H1 (cell line): Measurements from ENCODE around the gene TMEM163. TPM values are rescaled to one million over a fixed set of nuclear protein-coding genes. Genes with fewer than 3 reads are reported as not detected.

Experiments used
- CTCF ChIA-PET: fragments of 300-600 bp; sonication (Branson Sonifier 250); formaldehyde crosslinking; loops from one replicate; lab custom pipeline; 2021; ENCODE audit not compliant: partially characterized antibody; lab: Charles Lee
- POLR2A ChIA-PET: fragments of 300-600 bp; sonication (Branson Sonifier 250); formaldehyde crosslinking; loops from one replicate; lab custom pipeline; 2021; ENCODE audit warnings: inconsistent platforms; ENCODE audit not compliant: partially characterized antibody; lab: Charles Lee
- DNase-seq, 2 experiments: peaks; one replicate each; pipeline versions ENCODE4 v3.0.0 to v3.0.0-alpha.2; 2010 to 2022; ENCODE audit warnings: low spot score in 2 of 2, low read depth in 1 of 2, mixed read lengths in 1 of 2
- FAIRE-seq: peaks from 2 replicates; lab custom pipeline; 2011; peaks lifted over from hg19 to GRCh38; lab: Jason Lieb, UNC
- H2AFZ ChIP-seq: 2 replicates; pipeline ENCODE4 v1.8.1; 2012; ENCODE audit warnings: low read length, inconsistent platforms
- H2AK5ac ChIP-seq: 2 replicates; pipeline ENCODE4 v1.6.1; 2013; ENCODE audit warnings: low read depth, low read length
- H2BK120ac ChIP-seq: replicated peaks from 2 replicates; pipeline ENCODE3; 2013; ENCODE audit warnings: low read depth, low read length, inconsistent platforms
- H2BK12ac ChIP-seq: 2 replicates; pipeline ENCODE4 v1.6.1; 2013; ENCODE audit warnings: low read depth, low read length
- H2BK15ac ChIP-seq: 2 replicates; pipeline ENCODE4 v1.6.1; 2013; ENCODE audit warnings: low read length
- H2BK20ac ChIP-seq: 2 replicates; pipeline ENCODE4 v1.6.1; 2013; ENCODE audit warnings: low read length
- H2BK5ac ChIP-seq: 2 replicates; pipeline ENCODE4 v1.6.1; 2013; ENCODE audit warnings: low read depth, low read length
- H3K14ac ChIP-seq: 2 replicates; pipeline ENCODE4 v1.6.1; 2013; ENCODE audit warnings: inconsistent platforms; ENCODE audit not compliant: insufficient read length
- H3K18ac ChIP-seq: 2 replicates; pipeline ENCODE4 v1.6.1; 2013; ENCODE audit warnings: low read length; ENCODE audit errors: extremely low read depth
- H3K23ac ChIP-seq: 2 replicates; pipeline ENCODE4 v1.6.1; 2013; ENCODE audit warnings: inconsistent platforms; ENCODE audit not compliant: insufficient read length
- H3K23me2 ChIP-seq: 2 replicates; pipeline ENCODE4 v1.6.1; 2013; ENCODE audit warnings: low read depth, low read length
- H3K27ac ChIP-seq: 2 replicates; pipeline ENCODE4 v1.6.1; 2011; ENCODE audit warnings: low read depth, low read length, inconsistent platforms
- H3K27me3 ChIP-seq, 4 experiments: replicated peaks in 1 of 4; 1 replicate in 1 of 4; 2 replicates in 3 of 4; pipeline versions ENCODE4 v1.6.1 to v1.8.1; 2011 to 2013; ENCODE audit warnings: low read length in 3 of 4, mild to moderate bottlenecking in 3 of 4, inconsistent platforms in 2 of 4, mixed read lengths in 2 of 4, moderate library complexity in 1 of 4; ENCODE audit not compliant: control insufficient read depth in 3 of 4, insufficient read depth in 3 of 4; ENCODE audit errors: extremely low read depth in 1 of 4
- H3K36me3 ChIP-seq, 4 experiments: 2 replicates each; pipeline versions ENCODE4 v1.6.1 to v1.8.1; 2011 to 2013; ENCODE audit warnings: mild to moderate bottlenecking in 4 of 4, low read length in 3 of 4, moderate library complexity in 2 of 4, control low read depth in 1 of 4, inconsistent platforms in 1 of 4; ENCODE audit not compliant: insufficient read depth in 4 of 4, control insufficient read depth in 2 of 4
- H3K4ac ChIP-seq: replicated peaks from 2 replicates; pipeline ENCODE3; 2013; ENCODE audit warnings: low read length, low read depth, mixed read lengths, inconsistent platforms; ENCODE audit not compliant: insufficient read length
- H3K4me1 ChIP-seq, 4 experiments: replicated peaks in 1 of 4; 1 replicate in 1 of 4; 2 replicates in 3 of 4; pipeline versions ENCODE4 v1.6.1 to v1.8.1; 2011 to 2013; ENCODE audit warnings: low read length in 3 of 4, inconsistent platforms in 2 of 4, mixed read lengths in 1 of 4; ENCODE audit not compliant: insufficient read depth in 4 of 4, control insufficient read depth in 3 of 4
- H3K4me2 ChIP-seq, 2 experiments: 2 replicates each; pipeline versions ENCODE4 v1.6.1 to v1.8.1; 2011 to 2013; ENCODE audit warnings: low read depth in 2 of 2, low read length in 2 of 2, control low read depth in 1 of 2, inconsistent platforms in 1 of 2, mild to moderate bottlenecking in 1 of 2; ENCODE audit not compliant: insufficient read depth in 1 of 2
- H3K4me3 ChIP-seq, 4 experiments: fragments of 200-600, 300-600 bp in 1 of 4; sonication (generic), shearing (Covaris generic), sonication (Bioruptor Twin) in 1 of 4; 2 replicates each; pipeline versions ENCODE4 v1.5.1 to v1.8.1; 2011 to 2016; ENCODE audit warnings: low read length in 4 of 4, low read depth in 3 of 4, control low read depth in 2 of 4, inconsistent platforms in 2 of 4, mild to moderate bottlenecking in 2 of 4, mixed read lengths in 1 of 4, moderate library complexity in 1 of 4; ENCODE audit not compliant: insufficient read depth in 2 of 4; ENCODE audit errors: extremely low read depth in 1 of 4
- H3K56ac ChIP-seq: replicated peaks from 2 replicates; pipeline ENCODE3; 2013; ENCODE audit warnings: low read depth, mild to moderate bottlenecking, mixed read lengths, low read length, inconsistent platforms; ENCODE audit not compliant: insufficient read length
- H3K79me1 ChIP-seq: 2 replicates; pipeline ENCODE4 v1.6.1; 2013; ENCODE audit warnings: low read depth, low read length, control low read depth
- H3K79me2 ChIP-seq, 2 experiments: 2 replicates each; pipeline versions ENCODE4 v1.6.1 to v1.8.1; 2012 to 2013; ENCODE audit warnings: low read length in 2 of 2, mild to moderate bottlenecking in 2 of 2, inconsistent platforms in 1 of 2; ENCODE audit not compliant: insufficient read depth in 2 of 2, control insufficient read depth in 1 of 2
- H3K9ac ChIP-seq, 4 experiments: replicated peaks in 1 of 4; 1 replicate in 1 of 4; 2 replicates in 3 of 4; pipeline versions ENCODE4 v1.6.1 to v1.8.1; 2011 to 2013; ENCODE audit warnings: low read depth in 3 of 4, low read length in 3 of 4, control low read depth in 2 of 4, mild to moderate bottlenecking in 2 of 4, moderate library complexity in 2 of 4, inconsistent platforms in 1 of 4; ENCODE audit errors: extremely low read depth in 1 of 4
- H3K9me3 ChIP-seq, 2 experiments: 2 replicates each; pipeline versions ENCODE4 v1.6.1 to v1.8.1; 2012 to 2013; ENCODE audit warnings: mild to moderate bottlenecking in 2 of 2, moderate library complexity in 2 of 2, control low read depth in 1 of 2, inconsistent platforms in 1 of 2, low read depth in 1 of 2, low read length in 1 of 2, mixed read lengths in 1 of 2; ENCODE audit not compliant: insufficient read depth in 2 of 2
- H4K20me1 ChIP-seq, 2 experiments: replicated peaks in 1 of 2; 2 replicates each; pipeline versions ENCODE3 to v1.8.1; 2011 to 2013; ENCODE audit warnings: inconsistent platforms in 2 of 2, low read length in 2 of 2, mild to moderate bottlenecking in 1 of 2; ENCODE audit not compliant: insufficient read depth in 2 of 2, control insufficient read depth in 1 of 2
- H4K5ac ChIP-seq: 2 replicates; pipeline ENCODE4 v1.6.1; 2013; ENCODE audit warnings: low read length, low read depth, mixed read lengths, inconsistent platforms; ENCODE audit not compliant: insufficient read length
- H4K8ac ChIP-seq: 2 replicates; pipeline ENCODE4 v1.8.0; 2013; ENCODE audit warnings: mild to moderate bottlenecking, moderate library complexity, low read length, inconsistent platforms; ENCODE audit not compliant: insufficient read depth; ENCODE audit errors: extremely low read depth
- H4K91ac ChIP-seq: replicated peaks from 2 replicates; pipeline ENCODE3; 2013; ENCODE audit warnings: low read length, mixed read lengths, inconsistent platforms; ENCODE audit not compliant: insufficient read length
- ATF2 ChIP-seq: IDR thresholded peaks from 2 replicates; pipeline ENCODE4 v1.6.1; 2012; ENCODE audit warnings: low read length, inconsistent platforms
- CTCF ChIP-seq, 3 experiments: IDR thresholded peaks; 1 replicate in 2 of 3; 2 replicates in 1 of 3; pipeline versions ENCODE4 v1.5.1 to v1.6.1; 2011; ENCODE audit warnings: low read length in 3 of 3, mild to moderate bottlenecking in 3 of 3, inconsistent platforms in 2 of 3, low read depth in 1 of 3, moderate library complexity in 1 of 3; ENCODE audit not compliant: insufficient read depth in 1 of 3; ENCODE audit errors: control extremely low read depth in 1 of 3
- EGR1 ChIP-seq: IDR thresholded peaks from 2 replicates; pipeline ENCODE4 v1.6.1; 2011; ENCODE audit warnings: low read depth, low read length, borderline replicate concordance
- RNF2 ChIP-seq: fragments of 200-900, 300-1000 bp; sonication (generic); IDR thresholded peaks from 2 replicates; pipeline ENCODE4 v1.7.1; 2016; ENCODE audit warnings: borderline replicate concordance, low read depth, mild to moderate bottlenecking, antibody characterized with exemption, low read length; ENCODE audit not compliant: poor library complexity, severe bottlenecking; ENCODE audit errors: missing control alignments
- SIRT6 ChIP-seq: IDR thresholded peaks from one replicate; pipeline ENCODE4 v1.7.1; 2012; ENCODE audit warnings: low read length, inconsistent platforms
- SP4 ChIP-seq: IDR thresholded peaks from 2 replicates; pipeline ENCODE4 v1.6.1; 2012; ENCODE audit warnings: low read length, inconsistent platforms
- TAF1 ChIP-seq: IDR thresholded peaks from 2 replicates; pipeline ENCODE4 v1.6.1; 2011; ENCODE audit warnings: mild to moderate bottlenecking, low read depth, low read length
- WGBS, 2 experiments: shearing (Covaris generic) in 1 of 2; methylation state at CpG; one replicate each; pipeline versions ENCODE4 v1.1.6 to v1.1.7; 2013 to 2015; ENCODE audit warnings: low lambda C conversion rate in 2 of 2, mixed read lengths in 2 of 2, inconsistent platforms in 1 of 2, low coverage in 1 of 2, missing lambda C conversion rate in 1 of 2; ENCODE audit not compliant: insufficient replicate concordance in 2 of 2, insufficient coverage in 1 of 2, insufficient read length in 1 of 2; ENCODE audit errors: extremely low coverage in 1 of 2, missing lambda C conversion rate in 1 of 2; 5-methylcytosine and 5-hydroxymethylcytosine counted together
- polyA plus RNA-seq, 7 experiments: library from polyadenylated mRNA; depleted of rRNA in 3 of 7; stranded (reverse) in 5 of 7; unstranded in 2 of 7; fragments of >200 nt in 5 of 7; fragments of 200-250 nt in 2 of 7; gene quantifications; 1 replicate in 5 of 7; 2 replicates in 1 of 7; 4 replicates in 1 of 7; pipeline versions ENCODE4 v1.2.1 to v1.2.3, GENCODE V29; 2011 to 2013; ENCODE audit warnings: missing spikeins in 2 of 7, mixed read lengths in 2 of 7
- total RNA-seq: library from RNA; stranded (reverse); fragmentation: NEBNext Ultra II Directional; extraction: Animal tissue kit (Norgen Biotek cat#: 25700); gene quantifications from 2 replicates; pipeline ENCODE4 v1.2.1, GENCODE V29; 2021

Gene TMEM163
- total and polyA plus RNA-seq, 2 of the 8 experiments (the other 6 are each of a cell fraction or from before 2014, with no cell fraction given), result 2.8 to 3.2 TPM

DNA sequence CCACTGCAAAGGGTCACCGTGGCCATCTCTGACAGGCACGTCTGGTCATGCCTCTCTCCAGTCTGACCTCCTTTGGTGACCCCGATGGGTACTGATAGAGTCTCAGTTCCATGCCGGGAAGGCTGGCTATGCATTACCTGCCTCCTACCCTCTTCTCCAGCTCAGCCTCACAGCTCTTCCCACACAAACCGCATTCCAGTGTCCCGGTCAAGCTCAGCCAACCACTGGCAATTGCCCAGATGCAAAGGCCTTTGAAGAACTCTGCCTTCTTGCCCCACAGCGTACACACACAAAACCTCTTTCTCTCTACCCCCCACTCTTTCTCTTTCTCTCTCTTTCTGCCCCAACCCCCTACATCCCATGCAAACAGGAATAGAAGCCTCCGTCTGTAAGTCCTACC is 37.6 kb downstream of the TMEM163 start:
- no peak overlapping the region for H4K5ac ChIP-seq
- POLR2A ChIA-PET, result no interaction called here
- WGBS, 2 experiments, result 91% methylated on average over 8 of the region's 8 CpGs; no CpG with 5 or more reads in 1 of the 2 experiments

More for the DNA sequence above, 37.6 kb downstream of the TMEM163 start:
- H3K14ac ChIP-seq, result no peak overlapping the region
- H3K4me1 ChIP-seq, result peaks cover 0 to 6% (median 1%) of the 10 kb centered on the region in 4 experiments; a peak in 1 of 7 replicates
- no peak overlapping the region for H2BK12ac ChIP-seq
- no peak overlapping the region for H2BK120ac ChIP-seq
- H3K27me3 ChIP-seq, result no peaks in the 10 kb centered on the region
- H3K27ac ChIP-seq, result no peak overlapping the region
- no peak overlapping the region for H2AK5ac ChIP-seq
- H3K56ac ChIP-seq, result no peak overlapping the region
- H3K18ac ChIP-seq, result no peak overlapping the region
- H3K23me2 ChIP-seq, result no peaks in the 10 kb centered on the region
- no peak for DNase-seq
- no peaks in the 10 kb centered on the region for H3K79me1 ChIP-seq
- TF ChIP-seq TAF1 (no peak), RNF2 (no peak), SP4 (no peak), ATF2 (no peak), SIRT6 (no peak), CTCF (IDR thresholded peaks at IDR 0.05; ENCODE audit: control extremely low read depth in 1 of 3, insufficient read depth in 1 of 3, low read depth in 1 of 3, low read length in 3 of 3) (no peak), EGR1 (no peak)
- TF ChIP-seq, all 59 proteins: peak for 0
- no peak overlapping the region for H2BK5ac ChIP-seq
- no peak overlapping the region for H3K4me2 ChIP-seq
- no peaks in the 10 kb centered on the region for H3K9me3 ChIP-seq
- H2BK20ac ChIP-seq, result no peak overlapping the region
- H4K20me1 ChIP-seq, result no peaks in the 10 kb centered on the region
- no peak overlapping the region for H4K91ac ChIP-seq
- no peak overlapping the region for H3K9ac ChIP-seq
- H2BK15ac ChIP-seq, result no peak overlapping the region
- CTCF ChIA-PET, result interaction anchor here (1.1 to 2.2 kb wide), 3 partner anchors 16 to 221 kb away, joined by 3 to 5 read pairs (median 4); no protein-coding TSS in a partner anchor
- H3K23ac ChIP-seq, result no peak overlapping the region
- no peak overlapping the region for H2AFZ ChIP-seq
- no peak overlapping the region for H4K8ac ChIP-seq
- no peaks in the 10 kb centered on the region for H3K36me3 ChIP-seq
- FAIRE-seq, result no peak
- H3K79me2 ChIP-seq, result no peaks in the 10 kb centered on the region
- no peak overlapping the region for H3K4me3 ChIP-seq
- no peak overlapping the region for H3K4ac ChIP-seq
